H1 (cell line): ENCODE results near the gene GOLIM4. TPM values are rescaled to one million over a fixed set of nuclear protein-coding genes. Genes with fewer than 3 reads are reported as not detected.

Experiments used
- CTCF ChIA-PET: fragments of 300-600 bp; sonication (Branson Sonifier 250); formaldehyde crosslinking; loops from one replicate; lab custom pipeline; 2021; ENCODE audit not compliant: partially characterized antibody; lab: Charles Lee
- POLR2A ChIA-PET: fragments of 300-600 bp; sonication (Branson Sonifier 250); formaldehyde crosslinking; loops from one replicate; lab custom pipeline; 2021; ENCODE audit warnings: inconsistent platforms; ENCODE audit not compliant: partially characterized antibody; lab: Charles Lee
- DNase-seq, 2 experiments: peaks; one replicate each; pipeline versions ENCODE4 v3.0.0 to v3.0.0-alpha.2; 2010 to 2022; ENCODE audit warnings: low spot score in 2 of 2, low read depth in 1 of 2, mixed read lengths in 1 of 2
- FAIRE-seq: peaks from 2 replicates; lab custom pipeline; 2011; peaks lifted over from hg19 to GRCh38; lab: Jason Lieb, UNC
- H2AFZ ChIP-seq: 2 replicates; pipeline ENCODE4 v1.8.1; 2012; ENCODE audit warnings: low read length, inconsistent platforms
- H2AK5ac ChIP-seq: 2 replicates; pipeline ENCODE4 v1.6.1; 2013; ENCODE audit warnings: low read depth, low read length
- H2BK120ac ChIP-seq: replicated peaks from 2 replicates; pipeline ENCODE3; 2013; ENCODE audit warnings: low read depth, low read length, inconsistent platforms
- H2BK12ac ChIP-seq: 2 replicates; pipeline ENCODE4 v1.6.1; 2013; ENCODE audit warnings: low read depth, low read length
- H2BK15ac ChIP-seq: 2 replicates; pipeline ENCODE4 v1.6.1; 2013; ENCODE audit warnings: low read length
- H2BK20ac ChIP-seq: 2 replicates; pipeline ENCODE4 v1.6.1; 2013; ENCODE audit warnings: low read length
- H2BK5ac ChIP-seq: 2 replicates; pipeline ENCODE4 v1.6.1; 2013; ENCODE audit warnings: low read depth, low read length
- H3K14ac ChIP-seq: 2 replicates; pipeline ENCODE4 v1.6.1; 2013; ENCODE audit warnings: inconsistent platforms; ENCODE audit not compliant: insufficient read length
- H3K18ac ChIP-seq: 2 replicates; pipeline ENCODE4 v1.6.1; 2013; ENCODE audit warnings: low read length; ENCODE audit errors: extremely low read depth
- H3K23ac ChIP-seq: 2 replicates; pipeline ENCODE4 v1.6.1; 2013; ENCODE audit warnings: inconsistent platforms; ENCODE audit not compliant: insufficient read length
- H3K23me2 ChIP-seq: 2 replicates; pipeline ENCODE4 v1.6.1; 2013; ENCODE audit warnings: low read depth, low read length
- H3K27ac ChIP-seq: 2 replicates; pipeline ENCODE4 v1.6.1; 2011; ENCODE audit warnings: low read depth, low read length, inconsistent platforms
- H3K27me3 ChIP-seq, 4 experiments: replicated peaks in 1 of 4; 1 replicate in 1 of 4; 2 replicates in 3 of 4; pipeline versions ENCODE4 v1.6.1 to v1.8.1; 2011 to 2013; ENCODE audit warnings: low read length in 3 of 4, mild to moderate bottlenecking in 3 of 4, inconsistent platforms in 2 of 4, mixed read lengths in 2 of 4, moderate library complexity in 1 of 4; ENCODE audit not compliant: control insufficient read depth in 3 of 4, insufficient read depth in 3 of 4; ENCODE audit errors: extremely low read depth in 1 of 4
- H3K36me3 ChIP-seq, 4 experiments: 2 replicates each; pipeline versions ENCODE4 v1.6.1 to v1.8.1; 2011 to 2013; ENCODE audit warnings: mild to moderate bottlenecking in 4 of 4, low read length in 3 of 4, moderate library complexity in 2 of 4, control low read depth in 1 of 4, inconsistent platforms in 1 of 4; ENCODE audit not compliant: insufficient read depth in 4 of 4, control insufficient read depth in 2 of 4
- H3K4ac ChIP-seq: replicated peaks from 2 replicates; pipeline ENCODE3; 2013; ENCODE audit warnings: low read length, low read depth, mixed read lengths, inconsistent platforms; ENCODE audit not compliant: insufficient read length
- H3K4me1 ChIP-seq, 4 experiments: replicated peaks in 1 of 4; 1 replicate in 1 of 4; 2 replicates in 3 of 4; pipeline versions ENCODE4 v1.6.1 to v1.8.1; 2011 to 2013; ENCODE audit warnings: low read length in 3 of 4, inconsistent platforms in 2 of 4, mixed read lengths in 1 of 4; ENCODE audit not compliant: insufficient read depth in 4 of 4, control insufficient read depth in 3 of 4
- H3K4me2 ChIP-seq, 2 experiments: 2 replicates each; pipeline versions ENCODE4 v1.6.1 to v1.8.1; 2011 to 2013; ENCODE audit warnings: low read depth in 2 of 2, low read length in 2 of 2, control low read depth in 1 of 2, inconsistent platforms in 1 of 2, mild to moderate bottlenecking in 1 of 2; ENCODE audit not compliant: insufficient read depth in 1 of 2
- H3K4me3 ChIP-seq, 4 experiments: fragments of 200-600, 300-600 bp in 1 of 4; sonication (generic), shearing (Covaris generic), sonication (Bioruptor Twin) in 1 of 4; 2 replicates each; pipeline versions ENCODE4 v1.5.1 to v1.8.1; 2011 to 2016; ENCODE audit warnings: low read length in 4 of 4, low read depth in 3 of 4, control low read depth in 2 of 4, inconsistent platforms in 2 of 4, mild to moderate bottlenecking in 2 of 4, mixed read lengths in 1 of 4, moderate library complexity in 1 of 4; ENCODE audit not compliant: insufficient read depth in 2 of 4; ENCODE audit errors: extremely low read depth in 1 of 4
- H3K56ac ChIP-seq: replicated peaks from 2 replicates; pipeline ENCODE3; 2013; ENCODE audit warnings: low read depth, mild to moderate bottlenecking, mixed read lengths, low read length, inconsistent platforms; ENCODE audit not compliant: insufficient read length
- H3K79me1 ChIP-seq: 2 replicates; pipeline ENCODE4 v1.6.1; 2013; ENCODE audit warnings: low read depth, low read length, control low read depth
- H3K79me2 ChIP-seq, 2 experiments: 2 replicates each; pipeline versions ENCODE4 v1.6.1 to v1.8.1; 2012 to 2013; ENCODE audit warnings: low read length in 2 of 2, mild to moderate bottlenecking in 2 of 2, inconsistent platforms in 1 of 2; ENCODE audit not compliant: insufficient read depth in 2 of 2, control insufficient read depth in 1 of 2
- H3K9ac ChIP-seq, 4 experiments: replicated peaks in 1 of 4; 1 replicate in 1 of 4; 2 replicates in 3 of 4; pipeline versions ENCODE4 v1.6.1 to v1.8.1; 2011 to 2013; ENCODE audit warnings: low read depth in 3 of 4, low read length in 3 of 4, control low read depth in 2 of 4, mild to moderate bottlenecking in 2 of 4, moderate library complexity in 2 of 4, inconsistent platforms in 1 of 4; ENCODE audit errors: extremely low read depth in 1 of 4
- H3K9me3 ChIP-seq, 2 experiments: 2 replicates each; pipeline versions ENCODE4 v1.6.1 to v1.8.1; 2012 to 2013; ENCODE audit warnings: mild to moderate bottlenecking in 2 of 2, moderate library complexity in 2 of 2, control low read depth in 1 of 2, inconsistent platforms in 1 of 2, low read depth in 1 of 2, low read length in 1 of 2, mixed read lengths in 1 of 2; ENCODE audit not compliant: insufficient read depth in 2 of 2
- H4K20me1 ChIP-seq, 2 experiments: replicated peaks in 1 of 2; 2 replicates each; pipeline versions ENCODE3 to v1.8.1; 2011 to 2013; ENCODE audit warnings: inconsistent platforms in 2 of 2, low read length in 2 of 2, mild to moderate bottlenecking in 1 of 2; ENCODE audit not compliant: insufficient read depth in 2 of 2, control insufficient read depth in 1 of 2
- H4K5ac ChIP-seq: 2 replicates; pipeline ENCODE4 v1.6.1; 2013; ENCODE audit warnings: low read length, low read depth, mixed read lengths, inconsistent platforms; ENCODE audit not compliant: insufficient read length
- H4K8ac ChIP-seq: 2 replicates; pipeline ENCODE4 v1.8.0; 2013; ENCODE audit warnings: mild to moderate bottlenecking, moderate library complexity, low read length, inconsistent platforms; ENCODE audit not compliant: insufficient read depth; ENCODE audit errors: extremely low read depth
- H4K91ac ChIP-seq: replicated peaks from 2 replicates; pipeline ENCODE3; 2013; ENCODE audit warnings: low read length, mixed read lengths, inconsistent platforms; ENCODE audit not compliant: insufficient read length
- ASH2L ChIP-seq: fragments of 200-600, 300-600 bp; sonication (generic); IDR thresholded peaks from one replicate; pipeline ENCODE4 v1.7.1; 2017; ENCODE audit warnings: low read length
- CBX5 ChIP-seq: fragments of 300-800, 300-1000 bp; sonication (generic); IDR thresholded peaks from 2 replicates; pipeline ENCODE4 v1.7.1; 2016; ENCODE audit warnings: antibody characterized with exemption, low read length, low read depth
- CBX8 ChIP-seq: fragments of 300-800, 300-1000 bp; sonication (generic); IDR thresholded peaks from 2 replicates; pipeline ENCODE4 v1.7.1; 2016; ENCODE audit warnings: low read depth, low read length, borderline replicate concordance
- CHD1 ChIP-seq: IDR thresholded peaks from 2 replicates; pipeline ENCODE4 v1.6.1; 2012; ENCODE audit warnings: low read depth, low read length, improper control_type of control experiment
- CHD2 ChIP-seq: IDR thresholded peaks from 2 replicates; pipeline ENCODE4 v1.6.1; 2012; ENCODE audit warnings: low read length, improper control_type of control experiment
- EP300 ChIP-seq, 2 experiments: IDR thresholded peaks; 1 replicate in 1 of 2; 2 replicates in 1 of 2; pipeline ENCODE4 v1.6.1; 2011 to 2012; ENCODE audit warnings: low read depth in 2 of 2, low read length in 2 of 2, mild to moderate bottlenecking in 2 of 2, borderline replicate concordance in 1 of 2, inconsistent platforms in 1 of 2, moderate library complexity in 1 of 2
- EZH2 ChIP-seq: fragments of 200-600 bp; sonication (generic); IDR thresholded peaks from 2 replicates; pipeline ENCODE4 v1.7.1; 2012; ENCODE audit warnings: low read depth, mild to moderate bottlenecking, moderate library complexity, low read length, inconsistent platforms; ENCODE audit not compliant: severe bottlenecking
- JUN ChIP-seq: IDR thresholded peaks from 2 replicates; pipeline ENCODE4 v1.6.1; 2011; ENCODE audit warnings: low read depth, mild to moderate bottlenecking, improper control_type of control experiment, low read length
- MAFK ChIP-seq: IDR thresholded peaks from 2 replicates; pipeline ENCODE4 v1.6.1; 2012; ENCODE audit warnings: low read depth, mild to moderate bottlenecking, improper control_type of control experiment, low read length
- RFX5 ChIP-seq: IDR thresholded peaks from 2 replicates; pipeline ENCODE4 v1.6.1; 2011; ENCODE audit warnings: low read depth, low read length, improper control_type of control experiment, borderline replicate concordance
- WGBS, 2 experiments: shearing (Covaris generic) in 1 of 2; methylation state at CpG; one replicate each; pipeline versions ENCODE4 v1.1.6 to v1.1.7; 2013 to 2015; ENCODE audit warnings: low lambda C conversion rate in 2 of 2, mixed read lengths in 2 of 2, inconsistent platforms in 1 of 2, low coverage in 1 of 2, missing lambda C conversion rate in 1 of 2; ENCODE audit not compliant: insufficient replicate concordance in 2 of 2, insufficient coverage in 1 of 2, insufficient read length in 1 of 2; ENCODE audit errors: extremely low coverage in 1 of 2, missing lambda C conversion rate in 1 of 2; 5-methylcytosine and 5-hydroxymethylcytosine counted together
- polyA plus RNA-seq, 7 experiments: library from polyadenylated mRNA; depleted of rRNA in 3 of 7; stranded (reverse) in 5 of 7; unstranded in 2 of 7; fragments of >200 nt in 5 of 7; fragments of 200-250 nt in 2 of 7; gene quantifications; 1 replicate in 5 of 7; 2 replicates in 1 of 7; 4 replicates in 1 of 7; pipeline versions ENCODE4 v1.2.1 to v1.2.3, GENCODE V29; 2011 to 2013; ENCODE audit warnings: missing spikeins in 2 of 7, mixed read lengths in 2 of 7
- total RNA-seq: library from RNA; stranded (reverse); fragmentation: NEBNext Ultra II Directional; extraction: Animal tissue kit (Norgen Biotek cat#: 25700); gene quantifications from 2 replicates; pipeline ENCODE4 v1.2.1, GENCODE V29; 2021
- TF ChIP-seq, protein P1 (sequence below): IDR thresholded peaks from 2 replicates; pipeline ENCODE4 v1.6.1; 2011; ENCODE audit warnings: low read depth, mild to moderate bottlenecking, low read length; ENCODE audit not compliant: insufficient read depth

Gene GOLIM4
- total and polyA plus RNA-seq, 2 of the 8 experiments (the other 6 are each of a cell fraction or from before 2014, with no cell fraction given): 5.6 to 29.7 TPM

- no peak overlapping the region for H2BK12ac ChIP-seq
- H2AFZ ChIP-seq: no peak overlapping the region
- no peaks in the 10 kb centered on the region for H3K79me2 ChIP-seq
- no peak overlapping the region for H4K91ac ChIP-seq
- no peaks in the 10 kb centered on the region for H3K79me1 ChIP-seq
- no peak overlapping the region for H2BK20ac ChIP-seq
- no peak overlapping the region for H3K4me3 ChIP-seq
- no peak overlapping the region for H3K9ac ChIP-seq
- ChIA-PET POLR2A (no interaction called here), CTCF (interaction anchor here (0.9 to 4.7 kb wide), 2 partner anchors 10 to 100 kb away, joined by 4 to 33 read pairs; no protein-coding TSS in a partner anchor)
- 90% methylated on average over 4 of the region's 4 CpGs; no CpG with 5 or more reads in 1 of the 2 experiments for WGBS, 2 experiments
- no peak overlapping the region for H4K5ac ChIP-seq
- H4K8ac ChIP-seq: no peak overlapping the region
- H3K9me3 ChIP-seq: no peaks in the 10 kb centered on the region
- TF ChIP-seq EZH2 (no peak), JUN (no peak), EP300 (IDR thresholded peaks at IDR 0.05; ENCODE audit: borderline replicate concordance in 1 of 2, low read depth in 2 of 2, low read length in 2 of 2) (no peak), MAFK (no peak), CHD2 (no peak), CHD1 (no peak), CBX8 (no peak), CBX5 (no peak), ASH2L (no peak), RFX5 (no peak)
- TF ChIP-seq, protein P1, sequence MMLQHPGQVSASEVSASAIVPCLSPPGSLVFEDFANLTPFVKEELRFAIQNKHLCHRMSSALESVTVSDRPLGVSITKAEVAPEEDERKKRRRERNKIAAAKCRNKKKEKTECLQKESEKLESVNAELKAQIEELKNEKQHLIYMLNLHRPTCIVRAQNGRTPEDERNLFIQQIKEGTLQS: no peak
- no peak overlapping the region for H2BK5ac ChIP-seq
- no peaks in the 10 kb centered on the region for H3K27me3 ChIP-seq
- peaks cover 0 to 30% (median 7%) of the 10 kb centered on the region in 4 experiments; a peak in 6 of 8 replicates for H3K36me3 ChIP-seq
- H2BK15ac ChIP-seq: no peak overlapping the region
- H4K20me1 ChIP-seq: no peaks in the 10 kb centered on the region
- H2AK5ac ChIP-seq: no peak overlapping the region
- no peak overlapping the region for H3K4ac ChIP-seq
- H3K4me1 ChIP-seq: 0 out of 7 replicates have a peak, but pooled peaks cover 0 to 3% (median 0%) of the 10 kb centered on the region in 4 experiments
- FAIRE-seq (no peak), DNase-seq (no peak)
- H3K27ac ChIP-seq: no peak overlapping the region
- H3K23me2 ChIP-seq: no peaks in the 10 kb centered on the region
- no peak overlapping the region for H3K18ac ChIP-seq
- no peak overlapping the region for H3K23ac ChIP-seq
- no peak overlapping the region for H3K14ac ChIP-seq
- no peak overlapping the region for H3K56ac ChIP-seq
- no peak overlapping the region for H3K4me2 ChIP-seq
- H2BK120ac ChIP-seq: no peak overlapping the region
Observed at GRCh38 chr3:168030577-168030976, 65.1 kb downstream of the GOLIM4 start.
